Body of pancreas (tissue), 4 donors: ENCODE measurements around the gene CERT1.
"Not testable (repeated sequence)": the region's sequence is repeated elsewhere in the genome, so short reads cannot be mapped to it uniquely, and the experiment has no call there.

Experiments
- CTCF ChIP-seq, 7 experiments: fragments of 450-650 bp in 4 of 7; fragments of 200-600 bp in 3 of 7; sonication (generic) in 3 of 7; IDR thresholded peaks; one replicate each; pipeline ENCODE4 v1.5.1; 2016 to 2019; ENCODE audit warnings: antibody characterized with exemption in 7 of 7
- POLR2A ChIP-seq, 3 donors: fragments of 450-650 bp; IDR thresholded peaks; one replicate each; pipeline ENCODE4 v1.6.1; 2016; ENCODE audit warnings: antibody characterized with exemption in 3 of 3, mild to moderate bottlenecking in 2 of 3

- TF ChIP-seq POLR2A, CTCF (IDR thresholded peaks at IDR 0.05): not testable (repeated sequence)
Observed at GRCh38 chr5:75489847-75490246, 21.6 kb downstream of the CERT1 start.
